ENCODE results near the gene NRBP1. TPM values are rescaled to one million over a fixed set of nuclear protein-coding genes. Genes with fewer than 3 reads are reported as not detected.
A peak's percentile ranks its signal among the peaks of the same experiment; 100 is the strongest.

Gene NRBP1
- total and polyA plus RNA-seq, 9 of the 15 experiments (the other 6 are each of a cell fraction or from before 2014, with no cell fraction given): 2.9 to 84.5 (median 36.9) TPM

DNA sequence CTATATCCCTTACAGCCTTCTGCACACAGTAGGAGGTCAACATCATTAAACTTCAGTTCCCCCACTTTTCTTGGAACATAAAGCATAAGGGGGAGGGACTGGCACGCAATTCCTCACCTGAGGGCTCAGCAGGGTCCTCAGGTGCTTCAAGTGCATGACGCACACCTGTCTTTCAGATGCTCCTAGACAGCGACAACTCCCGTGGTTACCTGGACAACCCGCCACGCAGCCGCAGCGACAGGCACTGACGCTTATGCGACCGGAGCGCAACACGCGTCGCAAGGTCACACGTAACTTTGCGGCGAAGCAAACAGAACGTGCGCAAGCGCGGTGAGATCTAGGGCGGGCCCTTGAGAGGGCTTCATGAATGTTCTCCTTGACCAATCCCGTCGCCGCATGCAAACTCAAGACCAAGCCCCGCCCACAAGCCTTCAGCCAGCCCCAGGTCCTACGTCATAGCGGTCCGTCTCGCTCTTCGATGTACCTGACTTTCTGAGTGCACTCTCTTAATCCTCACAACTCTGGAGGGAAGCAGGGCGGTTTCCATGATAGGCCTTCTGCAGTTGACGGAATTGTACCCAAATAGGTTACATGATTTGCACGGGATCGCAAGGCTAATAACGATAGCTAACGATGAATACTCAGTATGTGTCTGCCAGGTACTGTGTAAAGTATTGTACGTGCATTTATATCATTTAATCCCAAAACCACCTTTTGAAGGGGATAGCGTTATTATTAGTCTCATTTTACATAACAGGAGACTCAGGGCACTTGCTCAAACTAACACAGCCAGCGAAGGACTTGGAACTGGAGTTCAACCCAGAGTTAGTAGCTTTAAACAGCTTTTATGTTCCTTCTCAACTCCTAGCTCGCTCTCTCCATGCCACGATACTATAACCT lies 61.3 kb downstream of the NRBP1 start, which contains the start of gene IFT172 (continued):
- TF ChIP-seq ILK (tag; IDR thresholded peaks at IDR 0.05; ENCODE audit: borderline replicate concordance, low read depth) (no peak), ZNF830 (CRISPR knock-in tag; IDR thresholded peaks at IDR 0.05) (no peak), TCF7 (IDR thresholded peaks at IDR 0.05; ENCODE audit: borderline replicate concordance) (no peak), REST (IDR thresholded peaks at IDR 0.05; ENCODE audit: borderline replicate concordance) (no peak), REST (CRISPR knock-in tag; IDR thresholded peaks at IDR 0.05; ENCODE audit: low read depth) (no peak), ZNF766 (CRISPR knock-in tag; conservative IDR thresholded peaks at IDR 0.05) (no peak), ZNF212 (CRISPR knock-in tag; IDR thresholded peaks at IDR 0.05) (no peak), MTA3 (IDR thresholded peaks at IDR 0.05; ENCODE audit: borderline replicate concordance) (peak; percentile 63), NFE2L1 (tag; IDR thresholded peaks at IDR 0.05; ENCODE audit: borderline replicate concordance, low read depth) (no peak), ZNF12 (CRISPR knock-in tag; IDR thresholded peaks at IDR 0.05) (no peak), HIVEP1 (CRISPR knock-in tag; IDR thresholded peaks at IDR 0.05) (no peak), PTTG1 (tag; IDR thresholded peaks at IDR 0.05; ENCODE audit: low read depth) (no peak), JUN (IDR thresholded peaks at IDR 0.05; ENCODE audit: borderline replicate concordance, low read depth, low read length) (peak; percentile 69; the same call in 1 of the 2 replicates), JUN (CRISPR knock-in tag; IDR thresholded peaks at IDR 0.05; ENCODE audit: borderline replicate concordance) (no peak), NBN (IDR thresholded peaks at IDR 0.05; ENCODE audit: low read depth) (peak; percentile 63; the same call in 1 of the 2 replicates), ZBTB26 (CRISPR knock-in tag; IDR thresholded peaks at IDR 0.05) (no peak), DPF2 (IDR thresholded peaks at IDR 0.05) (0 out of 2 replicates have a peak, but pooled peaks have one; percentile 24)
- TF ChIP-seq, protein P1, sequence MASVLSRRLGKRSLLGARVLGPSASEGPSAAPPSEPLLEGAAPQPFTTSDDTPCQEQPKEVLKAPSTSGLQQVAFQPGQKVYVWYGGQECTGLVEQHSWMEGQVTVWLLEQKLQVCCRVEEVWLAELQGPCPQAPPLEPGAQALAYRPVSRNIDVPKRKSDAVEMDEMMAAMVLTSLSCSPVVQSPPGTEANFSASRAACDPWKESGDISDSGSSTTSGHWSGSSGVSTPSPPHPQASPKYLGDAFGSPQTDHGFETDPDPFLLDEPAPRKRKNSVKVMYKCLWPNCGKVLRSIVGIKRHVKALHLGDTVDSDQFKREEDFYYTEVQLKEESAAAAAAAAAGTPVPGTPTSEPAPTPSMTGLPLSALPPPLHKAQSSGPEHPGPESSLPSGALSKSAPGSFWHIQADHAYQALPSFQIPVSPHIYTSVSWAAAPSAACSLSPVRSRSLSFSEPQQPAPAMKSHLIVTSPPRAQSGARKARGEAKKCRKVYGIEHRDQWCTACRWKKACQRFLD (CRISPR knock-in tag; IDR thresholded peaks at IDR 0.05): no peak

Data from K562 (cell line).